K562 treated with DMSO at 1 percent for 24 hours (cell line): Measurements from ENCODE around the gene RBM4B. TPM values are rescaled to one million over a fixed set of nuclear protein-coding genes. Genes with fewer than 3 reads are reported as not detected.

Source experiments
- total RNA-seq: library from RNA; unstranded; fragments of 300-600 nt; gene quantifications from 2 replicates; pipeline ENCODE4 v1.2.3, GENCODE V29; 2022; ENCODE audit warnings: low read depth; ENCODE audit not compliant: insufficient read depth

The RBM4B gene
- total RNA-seq = 19.3 and 20.0 TPM in 2 replicates

GRCh38 chr11:66677599-66678375 is at the start of gene RBM4B:
RBM4B (minus strand) TSS chr11:66677887; CDS start chr11:66677079, 808 bp downstream.

GRCh38 chr11:66638177-66639065 is 39.3 kb downstream of the RBM4B start, which contains the start of gene RBM4:
RBM4 (plus strand) TSS chr11:66638703; CDS start chr11:66639712, 1,009 bp downstream.

GRCh38 chr11:66616379-66617154 is 61.1 kb downstream of the RBM4B start, which contains the start of gene RBM14:
RBM14 (plus strand) TSS chr11:66616630; CDS start chr11:66616721, 91 bp downstream.

Other genes starting within 250 kb of the RBM4B start
- 43.7 and 47.1 TPM in 2 replicates for gene MRPL11, start 239.0 kb downstream of the RBM4B start, total RNA-seq
- 8.3 and 8.6 TPM in 2 replicates for gene PELI3, start 211.0 kb downstream of the RBM4B start, total RNA-seq
- gene DPP3, start 197.5 kb downstream of the RBM4B start, total RNA-seq = 58.7 and 69.0 TPM in 2 replicates
- 12.5 and 13.9 TPM in 2 replicates for gene BBS1, start 167.3 kb downstream of the RBM4B start, total RNA-seq
- 14.7 and 14.8 TPM in 2 replicates for gene ZDHHC24, start 131.8 kb downstream of the RBM4B start, total RNA-seq
- not detected in 2 replicates for gene ACTN3, start 131.0 kb downstream of the RBM4B start, total RNA-seq
- gene CTSF, start 109.3 kb downstream of the RBM4B start, total RNA-seq = 26.6 and 29.9 TPM in 2 replicates
- 0.21 and 0.36 TPM in 2 replicates for gene CCDC87, start 84.8 kb downstream of the RBM4B start, total RNA-seq
- 40.9 and 51.1 TPM in 2 replicates for gene CCS, start 84.7 kb downstream of the RBM4B start, total RNA-seq
- 77.5 and 83.1 TPM in 2 replicates for gene RBM14, start 61.3 kb downstream of the RBM4B start, total RNA-seq
- gene RBM4, start 39.2 kb downstream of the RBM4B start, total RNA-seq = 108 and 113 TPM in 2 replicates
- 16.2 and 19.8 TPM in 2 replicates for gene SPTBN2, start 51.3 kb upstream of the RBM4B start, total RNA-seq
- 46.4 and 56.5 TPM in 2 replicates for gene RCE1, start 165.6 kb upstream of the RBM4B start, total RNA-seq
- 20.0 and 26.4 TPM in 2 replicates for gene LRFN4, start 179.2 kb upstream of the RBM4B start, total RNA-seq